ENCODE results near the gene TNFRSF18.
"Not testable (repeated sequence)": the region's sequence is repeated elsewhere in the genome, so short reads cannot be mapped to it uniquely, and the experiment has no call there.

Gene TNFRSF18

DNA sequence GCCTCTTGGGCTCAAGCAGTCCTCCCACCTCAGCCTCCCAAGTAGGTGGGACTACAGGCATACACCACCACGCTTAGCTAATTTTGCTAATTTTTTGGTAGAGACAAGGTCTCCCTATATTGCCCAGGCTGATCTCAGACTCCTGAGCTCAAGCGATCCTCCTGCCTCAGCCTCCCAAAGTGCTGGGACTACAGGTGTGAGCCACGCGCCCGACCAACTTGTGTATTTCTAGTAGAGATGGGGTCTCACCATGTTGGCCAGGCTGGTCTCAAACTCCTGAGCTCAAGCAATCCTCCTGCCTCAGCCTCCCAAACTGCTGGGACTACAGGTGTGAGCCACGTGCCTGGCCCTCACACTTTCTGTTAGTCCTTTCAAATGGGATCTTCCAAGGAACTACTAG lies 10.7 kb downstream of the TNFRSF18 start:
- DNase-seq, result not testable (repeated sequence)

DNA sequence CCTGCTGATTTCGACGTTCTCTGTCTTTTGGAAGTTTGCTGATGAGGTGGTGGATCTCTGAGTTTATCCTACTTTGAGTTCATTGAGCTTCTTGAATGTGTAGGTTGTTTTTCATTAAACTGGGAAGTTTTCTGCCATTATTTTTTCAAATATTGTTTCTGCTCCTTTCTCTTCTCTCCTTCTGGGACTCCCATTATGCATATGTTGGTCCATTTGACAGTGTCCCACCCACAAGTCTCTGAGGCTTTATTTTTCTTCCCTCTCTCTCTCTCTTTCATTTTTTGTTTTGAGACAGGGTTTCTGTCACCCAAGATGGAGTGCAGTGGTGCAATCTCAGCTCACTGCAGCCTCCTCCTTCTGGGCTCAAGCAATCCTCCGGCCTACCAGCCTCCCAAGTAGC lies 11.7 kb downstream of the TNFRSF18 start:
- DNase-seq, result no peak

DNA sequence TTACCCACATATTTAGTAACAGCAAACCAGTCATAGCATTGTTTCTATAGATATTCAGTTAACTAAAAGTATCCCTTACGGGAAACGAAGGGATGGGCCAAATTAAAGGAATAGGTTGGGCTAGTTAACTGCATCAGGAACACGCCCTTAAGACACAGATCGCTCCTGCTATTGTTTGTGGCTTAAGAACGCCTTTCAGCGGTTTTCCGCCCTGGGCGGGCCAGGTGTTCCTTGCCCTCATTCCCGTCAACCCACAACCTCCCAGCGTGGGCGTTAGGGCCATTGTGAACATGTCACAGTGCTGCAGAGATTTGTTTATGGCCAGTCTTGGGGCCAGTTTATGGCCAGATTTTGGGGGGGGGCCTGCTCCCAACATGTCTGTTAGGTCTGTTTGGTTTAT lies 14.7 kb downstream of the TNFRSF18 start:
- DNase-seq, result no peak

DNA sequence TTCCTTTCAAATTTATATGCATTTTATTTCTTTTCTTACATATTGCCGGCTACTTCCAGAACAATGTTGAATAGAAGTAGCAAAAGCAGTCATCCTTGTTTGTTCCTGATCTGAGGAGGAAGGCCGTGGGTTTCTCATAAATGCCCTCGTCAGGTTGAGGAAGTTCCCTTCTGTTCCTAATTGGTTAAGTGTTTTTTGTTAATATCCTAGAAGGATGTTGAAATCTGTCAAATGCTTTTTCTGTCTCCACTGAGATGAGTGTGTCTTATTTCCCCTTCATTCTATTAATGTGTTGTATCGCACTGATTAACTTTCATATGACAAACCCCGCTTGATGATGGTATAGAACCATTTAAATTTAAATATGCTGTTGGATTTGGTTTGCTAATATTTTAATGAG lies 17.3 kb downstream of the TNFRSF18 start:
- no peak for DNase-seq

DNA sequence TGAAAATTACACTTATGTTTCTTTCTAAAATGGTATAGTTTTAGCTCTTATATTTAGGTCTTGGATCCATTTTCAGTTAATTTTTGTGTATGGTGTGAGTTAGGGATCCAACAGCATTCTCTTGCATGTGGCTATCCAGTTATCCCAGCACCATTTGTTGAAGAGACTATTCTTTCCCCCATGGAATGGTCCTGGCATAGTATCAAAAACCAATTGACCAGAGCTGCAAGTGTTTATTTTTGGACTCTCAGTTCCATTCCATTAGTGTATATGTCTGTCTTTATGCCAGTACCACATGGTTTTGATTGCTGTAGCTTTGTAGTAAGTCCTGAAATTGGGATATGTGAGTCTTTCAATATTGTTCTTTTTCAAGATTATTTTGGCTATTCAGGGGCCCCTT lies 18.5 kb downstream of the TNFRSF18 start:
- DNase-seq, result no peak

- no peak for DNase-seq
These were observed 21.2 kb downstream of the TNFRSF18 start for GRCh38 chr1:1185101-1185765.

GRCh38 chr1:1183833-1184775 lies 22.3 kb downstream of the TNFRSF18 start:
- no peak for DNase-seq

GRCh38 chr1:1183221-1183747 lies 23.1 kb downstream of the TNFRSF18 start:
- DNase-seq, result no peak

DNA sequence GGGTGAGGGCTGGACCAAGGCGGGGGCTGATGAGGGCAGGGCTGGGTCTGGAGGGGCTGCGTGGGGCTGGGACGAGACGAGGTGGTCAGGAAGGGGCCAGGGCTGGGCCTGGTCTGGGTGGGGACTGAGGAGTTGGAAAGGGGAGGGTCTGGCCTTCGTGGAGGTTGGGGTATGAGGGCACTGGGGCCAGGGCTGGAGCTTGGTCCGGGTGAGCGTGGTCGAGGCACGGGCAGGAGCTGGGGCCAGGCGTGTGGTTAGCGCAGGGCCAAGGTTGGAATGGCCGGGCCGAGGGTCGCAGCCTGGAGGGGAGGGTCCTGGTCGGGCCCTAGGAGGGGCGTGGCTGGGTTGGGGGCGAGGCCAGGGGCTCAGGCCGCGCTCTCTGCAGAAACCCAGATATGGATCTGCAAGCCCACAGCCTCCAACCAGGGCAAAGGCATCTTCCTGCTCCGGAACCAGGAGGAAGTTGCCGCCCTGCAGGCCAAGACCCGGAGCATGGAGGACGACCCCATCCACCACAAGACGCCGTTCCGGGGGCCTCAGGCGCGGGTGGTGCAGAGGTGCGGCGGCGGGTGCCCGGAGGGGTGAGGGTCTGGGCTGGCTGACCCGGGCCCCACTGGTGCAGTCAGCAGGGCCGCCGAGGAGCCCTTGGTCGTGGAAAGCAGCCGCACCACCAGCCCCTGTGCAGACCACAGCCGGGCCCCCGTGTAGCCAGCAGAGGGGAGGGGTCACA lies 23.7 kb downstream of the TNFRSF18 start:
- no peak for DNase-seq

- DNase-seq, result no peak
These were observed 24.4 kb downstream of the TNFRSF18 start for GRCh38 chr1:1181938-1182410.

- no peak for DNase-seq
These were observed 25.1 kb downstream of the TNFRSF18 start for GRCh38 chr1:1181129-1181937.

GRCh38 chr1:1179983-1180861 lies 26.2 kb downstream of the TNFRSF18 start:
- no peak for DNase-seq

- DNase-seq, result no peak
These were observed 26.9 kb downstream of the TNFRSF18 start for GRCh38 chr1:1179346-1179982.

DNA sequence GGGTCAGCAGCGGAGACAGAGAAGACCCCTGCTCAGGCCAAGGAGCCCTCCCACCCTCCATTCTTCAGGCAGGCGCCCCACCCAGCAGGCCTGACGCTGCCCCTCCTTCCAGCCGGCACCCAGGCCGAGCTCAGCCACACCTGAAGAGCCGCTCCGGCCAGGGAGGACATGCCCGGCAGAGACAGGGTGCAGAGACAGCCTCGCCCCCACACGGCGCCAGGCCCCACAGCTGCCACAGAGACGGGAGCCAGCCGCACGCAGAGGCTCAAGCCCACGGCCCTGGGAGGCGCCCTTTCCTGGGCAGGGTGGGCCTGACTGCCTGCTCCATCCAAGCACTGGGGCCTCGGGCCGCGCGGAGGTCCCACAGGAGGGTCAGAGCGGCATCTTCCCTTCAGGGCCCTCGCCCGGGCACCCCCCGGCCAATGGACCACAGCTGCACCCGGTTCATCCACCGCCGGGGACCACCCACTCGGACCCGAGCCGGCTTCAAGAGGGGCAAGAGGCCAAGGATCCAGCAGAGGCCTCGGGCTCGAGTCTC lies 27.5 kb downstream of the TNFRSF18 start:
- no peak for DNase-seq

GRCh38 chr1:1177452-1178206 lies 28.8 kb downstream of the TNFRSF18 start:
- no peak for DNase-seq

DNA sequence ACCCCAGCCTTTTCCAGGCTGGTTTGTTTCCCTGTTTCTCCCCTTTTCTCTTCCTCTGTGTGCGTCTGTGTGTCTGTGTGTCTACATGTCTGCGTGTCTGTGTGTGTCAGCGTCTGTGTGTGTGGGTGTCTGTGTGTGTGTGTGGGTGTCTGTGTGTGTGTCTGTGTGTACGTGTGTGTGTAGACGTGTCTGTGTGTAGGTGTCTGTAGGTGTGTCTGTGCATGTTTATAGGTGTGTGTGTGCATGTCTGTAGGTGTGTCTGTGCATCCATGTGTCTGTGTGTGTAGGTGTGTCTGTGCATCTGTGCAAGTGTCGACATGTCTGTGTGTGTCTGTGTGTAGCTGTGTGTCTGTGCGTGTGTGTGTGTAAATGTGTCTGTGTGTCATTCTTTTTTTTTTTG lies 29.5 kb downstream of the TNFRSF18 start:
- DNase-seq, result no peak

DNA sequence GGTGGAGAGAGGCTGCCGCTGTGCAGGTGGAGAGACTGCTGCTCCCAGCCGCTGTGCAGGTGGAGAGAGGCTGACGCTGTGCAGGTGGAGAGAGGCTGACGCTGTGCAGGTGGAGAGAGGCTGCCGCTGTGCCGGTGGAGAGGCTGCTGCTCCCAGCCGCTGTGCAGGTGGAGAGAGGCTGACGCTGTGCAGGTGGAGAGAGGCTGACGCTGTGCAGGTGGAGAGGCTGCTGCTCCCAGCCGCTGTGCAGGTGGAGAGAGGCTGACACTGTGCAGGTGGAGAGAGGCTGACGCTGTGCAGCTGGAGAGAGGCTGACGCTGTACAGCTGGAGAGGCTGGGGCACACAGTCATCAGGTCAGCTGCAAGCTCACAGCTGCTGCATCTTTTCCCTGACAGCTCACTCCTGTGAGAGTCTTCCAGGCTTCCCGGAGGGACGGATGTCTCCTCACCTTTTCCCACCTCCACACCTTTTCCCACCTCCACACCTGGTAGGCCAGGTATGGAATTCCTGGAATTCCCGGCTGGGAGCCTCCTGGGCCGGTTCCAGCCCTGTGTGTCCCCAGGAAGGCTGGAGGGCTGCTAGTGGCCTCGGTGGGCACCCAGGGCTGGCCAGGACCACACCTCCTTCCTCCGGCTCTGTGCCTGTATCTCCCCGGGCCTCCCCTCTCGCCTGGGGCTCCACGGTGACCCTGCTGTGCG lies 30.2 kb downstream of the TNFRSF18 start:
- not testable (repeated sequence) for DNase-seq

DNA sequence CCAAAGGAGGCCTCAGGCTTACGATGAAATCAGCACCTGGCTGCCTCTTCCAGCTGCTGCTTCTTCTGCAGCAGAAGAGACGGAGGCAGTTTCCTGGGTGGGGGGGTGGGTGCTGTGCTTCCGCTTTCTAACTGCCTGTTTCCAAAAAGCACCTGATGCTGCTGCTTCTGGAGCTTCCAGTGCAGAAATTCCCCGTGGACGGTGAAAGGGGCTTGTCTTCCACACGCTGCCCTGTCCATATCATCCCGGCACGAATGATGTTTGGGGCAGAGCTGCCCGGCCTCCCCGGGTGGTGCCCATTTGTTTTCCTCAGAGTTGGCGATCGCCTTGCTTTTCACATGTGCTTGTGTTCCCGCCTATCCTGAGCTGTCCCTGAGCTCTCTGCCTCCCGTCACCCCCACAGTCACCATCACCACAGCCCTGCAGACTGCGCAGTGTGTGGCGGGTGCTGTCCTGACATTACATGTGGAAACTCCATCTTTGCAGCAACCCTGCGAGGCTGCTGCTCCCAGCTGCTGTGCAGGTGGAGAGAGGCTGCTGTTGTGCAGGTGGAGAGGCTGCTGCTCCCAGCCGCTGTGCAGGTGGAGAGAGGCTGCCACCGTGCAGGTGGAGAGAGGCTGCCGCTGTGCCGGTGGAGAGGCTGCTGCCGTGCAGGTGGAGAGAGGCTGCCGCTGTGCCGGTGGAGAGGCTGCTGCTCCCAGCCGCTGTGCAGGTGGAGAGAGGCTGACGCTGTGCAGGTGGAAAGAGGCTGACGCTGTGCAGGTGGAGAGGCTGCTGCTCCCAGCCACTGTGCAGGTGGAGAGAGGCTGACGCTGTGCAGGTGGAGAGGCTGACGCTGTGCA lies 30.9 kb downstream of the TNFRSF18 start:
- DNase-seq, result no peak

Data from GDM1 (cell line).